ENCODE measurements around the gene CENPT.

- TF ChIP-seq CTCF (IDR thresholded peaks at IDR 0.05; ENCODE audit: low read depth, low read length) (no peak), POLR2A (IDR thresholded peaks at IDR 0.05; ENCODE audit: extremely low read depth, insufficient read length) (no peak), MAX (IDR thresholded peaks at IDR 0.05; ENCODE audit: low read depth, low read length) (no peak)
Observed at GRCh38 chr16:67801883-67802282, 45.6 kb downstream of the CENPT start.

Measured in NB4 (cell line).